ENCODE results near the gene INSC.

The INSC gene

DNA sequence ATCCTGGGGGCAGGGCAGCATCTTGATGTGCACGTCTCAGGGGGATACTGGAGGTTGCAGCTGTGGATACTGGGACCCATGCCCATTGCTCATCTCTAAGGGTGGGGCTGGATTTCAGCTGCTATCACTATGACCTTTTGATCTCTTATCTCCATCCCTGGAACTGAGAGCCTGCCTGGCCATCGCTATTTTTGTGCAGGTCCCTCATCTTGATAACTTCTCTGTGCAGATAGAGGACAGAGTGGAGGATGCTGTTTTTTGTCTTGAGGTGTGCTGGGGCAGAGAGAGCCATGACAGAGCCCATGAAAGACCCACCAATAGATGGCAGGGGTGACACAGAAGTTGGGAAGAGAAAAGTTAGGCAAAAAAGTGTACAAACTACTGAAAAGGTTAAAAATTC, 5.1 kb upstream of the INSC start:
- no peak for DNase-seq

DNA sequence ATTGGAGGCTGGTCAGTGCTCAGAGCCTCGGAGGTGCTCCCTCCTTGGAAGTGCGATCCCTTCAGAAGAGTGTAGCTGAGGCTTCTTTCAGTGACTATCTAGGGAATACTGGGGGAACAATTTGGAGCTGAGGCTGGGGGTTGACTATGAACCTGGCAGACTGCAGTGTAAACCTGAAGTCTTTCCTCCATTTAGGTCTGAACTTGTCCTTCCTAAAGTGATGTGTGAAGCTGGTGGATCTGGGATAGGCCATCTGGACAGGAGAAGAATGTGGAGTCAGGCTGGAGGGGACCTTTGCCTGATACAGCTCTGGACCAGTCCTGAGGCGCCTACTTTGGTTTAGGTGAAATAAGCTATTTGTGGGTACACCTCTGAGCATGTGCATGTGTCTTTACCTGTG, 3.5 kb upstream of the INSC start:
- DNase-seq = no peak

GRCh38 chr11:15112131-15112541, 2.6 kb upstream of the INSC start:
- no peak for DNase-seq

DNA sequence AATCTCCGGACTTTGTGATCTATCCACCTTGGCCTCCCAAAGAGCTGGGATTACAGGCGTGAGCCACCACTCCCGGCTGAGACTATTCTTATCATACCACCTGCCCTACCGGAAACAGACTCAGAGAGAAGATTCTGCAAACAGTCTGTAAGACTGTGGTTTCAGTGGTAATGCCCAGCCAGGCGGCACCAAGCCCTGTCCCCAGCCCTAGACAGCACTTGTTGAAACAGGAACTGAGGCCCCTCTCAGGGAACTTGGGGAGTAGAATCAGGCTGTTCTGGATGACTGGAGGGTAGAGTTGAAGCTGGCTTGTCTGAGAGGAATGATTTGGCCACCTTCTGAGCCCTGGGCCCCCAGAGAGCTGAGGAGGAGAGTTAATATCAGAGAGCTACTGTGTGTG, 1.3 kb upstream of the INSC start:
- peak; percentile 48 for DNase-seq

- no peak for DNase-seq
These were observed 963 bp downstream of the INSC start for GRCh38 chr11:15115686-15116085.

DNA sequence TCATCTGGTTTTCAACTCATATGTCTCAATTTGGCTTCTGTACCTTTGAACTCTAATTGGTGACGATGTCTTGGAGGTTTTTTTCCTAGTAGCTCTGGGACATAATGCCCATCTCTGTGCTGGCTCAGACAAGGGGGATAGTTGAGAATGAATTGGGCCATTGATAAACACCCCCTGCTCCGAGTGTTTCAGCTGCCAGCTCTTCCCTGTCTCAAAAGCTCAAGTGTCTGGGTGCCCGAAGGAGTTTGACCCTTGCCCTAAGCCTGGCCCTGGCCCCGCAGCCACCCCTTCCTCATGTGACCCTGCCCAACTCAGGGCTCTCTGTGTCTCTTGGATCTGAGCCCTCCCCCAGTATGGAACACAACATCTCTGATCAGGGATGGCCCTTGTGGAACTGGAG, 3.0 kb downstream of the INSC start:
- DNase-seq = no peak

- peak; percentile 60 for DNase-seq
These were observed 3.7 kb downstream of the INSC start for GRCh38 chr11:15118431-15118830.

- DNase-seq = peak; percentile 30
These were observed 4.6 kb downstream of the INSC start for GRCh38 chr11:15119352-15119751.

DNA sequence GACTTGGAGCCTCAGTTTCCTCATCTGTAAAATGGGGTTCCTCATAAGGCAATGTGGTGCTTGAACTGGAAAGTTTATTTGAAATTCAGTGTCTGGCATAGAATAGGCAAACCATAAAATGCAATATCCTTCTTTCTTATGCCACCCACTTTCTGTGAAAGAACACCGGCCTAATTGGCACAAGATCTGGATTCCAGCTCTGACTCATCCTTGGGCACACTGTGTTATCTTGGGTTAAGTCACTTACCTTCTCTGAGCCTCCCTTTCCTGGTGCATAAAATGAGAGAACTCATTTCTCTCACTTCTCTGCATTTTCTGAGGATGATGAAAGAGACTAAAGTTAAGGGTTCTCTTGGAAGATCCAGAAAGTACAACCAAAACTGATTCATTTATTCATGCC, 5.1 kb downstream of the INSC start:
- peak; percentile 44 for DNase-seq

DNA sequence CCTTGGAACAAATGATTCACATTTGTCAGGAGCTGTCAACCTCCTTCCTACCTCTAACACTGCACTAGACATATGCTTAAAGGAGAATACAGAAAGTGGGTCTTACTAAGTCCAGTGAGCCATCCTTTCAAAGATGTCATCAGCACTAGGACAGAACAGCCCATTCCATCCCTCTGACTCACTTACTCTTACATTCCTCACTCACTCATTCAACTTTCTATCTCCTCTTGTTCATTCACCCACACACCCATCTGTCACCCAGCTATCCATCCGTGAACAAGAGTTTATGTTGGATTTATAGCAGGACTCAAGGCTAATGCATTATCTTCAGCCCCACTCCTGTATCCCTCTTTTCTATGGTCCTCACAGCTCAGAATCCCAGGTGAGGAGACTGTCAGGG, 9.1 kb downstream of the INSC start:
- DNase-seq = no peak

DNA sequence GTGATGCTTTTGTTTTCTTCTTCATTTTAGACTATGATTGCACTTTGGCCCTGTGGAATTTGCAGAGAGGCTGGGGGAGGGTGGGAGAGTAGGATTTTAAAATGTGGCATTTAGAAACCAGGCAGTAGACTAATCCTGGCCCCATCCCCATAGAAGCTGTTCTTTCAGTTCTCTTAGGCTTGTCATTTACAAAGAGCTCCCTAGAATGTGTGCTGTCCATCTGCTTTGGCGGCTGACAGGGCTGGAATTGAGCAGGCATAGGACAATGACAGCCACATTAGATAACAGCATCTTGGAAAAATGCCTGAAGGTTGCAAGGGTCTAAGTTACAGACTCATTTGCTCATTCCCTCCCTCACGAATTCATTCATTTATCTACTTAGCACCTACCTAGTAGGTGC, 9.8 kb downstream of the INSC start:
- no peak for DNase-seq

GRCh38 chr11:15127341-15127740, 12.6 kb downstream of the INSC start:
- no peak for DNase-seq

GRCh38 chr11:15128621-15129020, 13.9 kb downstream of the INSC start:
- no peak for DNase-seq

- peak; percentile 10 for DNase-seq
These were observed 21.4 kb downstream of the INSC start for GRCh38 chr11:15136166-15136565.

- DNase-seq = no peak
These were observed 24.5 kb downstream of the INSC start for GRCh38 chr11:15139096-15139770.

DNA sequence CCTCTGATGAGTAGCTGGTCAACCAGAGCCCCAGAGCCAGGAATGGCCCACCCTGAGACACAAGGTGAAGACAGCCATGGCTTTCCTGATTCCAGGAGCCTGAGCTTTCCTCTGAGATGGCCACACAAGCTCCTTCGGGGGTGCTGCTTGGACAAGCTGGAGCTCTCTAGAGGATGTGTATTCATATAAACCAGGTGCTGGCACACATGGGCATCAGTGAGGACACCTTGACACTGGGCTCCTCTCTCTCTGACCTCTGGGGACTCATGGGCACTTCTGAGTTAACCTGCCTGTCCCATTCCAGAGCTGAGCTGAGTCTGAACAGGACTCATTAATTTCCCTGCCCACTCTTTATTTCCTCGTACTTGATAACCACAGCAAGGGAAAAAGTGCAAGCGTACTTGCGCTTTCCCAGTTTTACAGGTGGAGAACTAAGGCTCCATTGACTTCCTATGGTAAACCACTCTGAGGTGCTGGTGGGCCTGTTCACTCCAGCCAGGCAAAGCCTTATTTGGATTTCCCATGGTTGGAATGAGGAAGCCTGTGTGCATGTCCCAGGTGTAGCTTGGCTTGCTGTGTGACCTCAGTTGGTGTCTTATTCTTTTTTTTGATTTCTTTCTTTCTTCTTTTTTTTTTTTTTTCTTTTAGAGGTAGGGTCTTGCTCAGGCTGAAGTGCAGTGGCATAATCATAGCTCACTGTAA, 25.4 kb downstream of the INSC start:
- no peak for DNase-seq

GRCh38 chr11:15141381-15141780, 26.7 kb downstream of the INSC start:
- no peak for DNase-seq

GRCh38 chr11:15142838-15143237, 28.1 kb downstream of the INSC start:
- DNase-seq = no peak

DNA sequence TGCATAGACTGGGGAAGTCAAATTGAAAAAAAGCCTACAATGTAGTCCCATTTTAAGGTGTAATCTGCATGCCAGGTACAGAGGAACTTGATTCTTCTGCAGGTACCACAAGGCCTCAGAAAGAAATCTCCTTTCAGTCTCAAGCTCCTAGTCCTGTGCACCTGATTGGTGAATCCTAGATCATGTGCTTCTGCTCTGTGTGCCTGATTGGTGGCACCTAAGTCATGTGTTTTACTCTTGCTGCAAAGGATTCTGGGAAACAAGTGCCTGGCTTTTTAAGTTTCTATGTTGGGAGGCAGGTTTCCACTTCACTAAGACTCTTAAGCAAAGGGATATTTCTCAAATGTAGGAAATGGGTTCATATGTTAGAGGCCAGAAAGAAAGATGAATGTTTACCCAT, 29.1 kb downstream of the INSC start:
- no peak for DNase-seq

- no peak for DNase-seq
These were observed 29.6 kb downstream of the INSC start for GRCh38 chr11:15144347-15144746.

GRCh38 chr11:15145151-15145550, 30.4 kb downstream of the INSC start:
- DNase-seq = no peak

- no peak for DNase-seq
These were observed 30.9 kb downstream of the INSC start for GRCh38 chr11:15145615-15146014.

DNA sequence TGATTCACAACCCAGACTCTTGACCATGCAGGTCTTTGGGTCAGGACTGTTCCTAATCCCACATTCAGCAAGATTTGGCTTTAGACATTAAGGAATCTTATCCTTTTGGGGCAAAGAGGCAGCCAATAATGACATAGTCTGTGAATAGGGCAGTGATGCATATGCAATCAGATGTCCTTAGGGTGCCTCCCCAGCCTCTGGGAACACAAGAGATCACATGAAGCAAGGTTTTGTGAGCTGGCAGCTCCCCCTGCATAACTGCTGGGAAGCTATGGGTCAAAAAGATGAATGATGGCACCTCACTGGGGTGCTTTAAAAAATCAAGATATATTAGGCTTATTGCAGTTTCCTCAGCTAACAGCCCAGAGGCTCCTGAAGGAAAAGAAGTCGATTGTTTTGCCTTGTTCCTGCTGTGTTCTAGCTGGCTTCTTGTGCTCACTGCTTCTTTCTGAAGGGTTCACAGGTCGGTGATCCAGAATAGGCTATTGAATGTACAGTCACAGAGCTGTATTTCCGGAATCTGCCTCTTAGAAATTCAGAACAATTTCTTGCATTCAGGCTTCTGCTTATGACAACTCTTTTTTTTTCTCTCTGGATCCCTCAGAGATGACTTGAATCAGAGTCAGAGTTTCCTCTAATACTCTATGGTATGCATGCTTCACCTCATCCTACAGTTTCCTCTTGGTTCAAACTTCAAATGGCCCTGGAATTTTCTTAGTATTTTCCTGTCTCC, 31.7 kb downstream of the INSC start:
- DNase-seq = no peak

- DNase-seq = no peak
These were observed 33.4 kb downstream of the INSC start for GRCh38 chr11:15148169-15148568.
